Right ventricle myocardium superior (tissue), 1 donor: ENCODE data around the gene SH3BP1. TPM values are rescaled to one million over a fixed set of nuclear protein-coding genes. Genes with fewer than 3 reads are reported as not detected.
"Not testable (repeated sequence)": the region's sequence is repeated elsewhere in the genome, so short reads cannot be mapped to it uniquely, and the experiment has no call there.

Experiments used
- ATAC-seq: fragments of 200-7000 bp; cut with Tn5 transposase; one replicate; pipeline ENCODE4 v1.9.1; 2020; ENCODE audit warnings: mild to moderate bottlenecking; ENCODE audit not compliant: poor library complexity
- DNase-seq: peaks from one replicate; pipeline ENCODE4 v3.0.0-alpha.2; 2020
- intact Hi-C: fragments of 100-400 bp; cut with DNase I; formaldehyde crosslinking; loops from one replicate; pipeline ENCODE4 v1.11.2; 2022
- total RNA-seq: library from RNA; stranded (reverse); fragmentation: NEBNext Ultra II Directional; extraction: Animal tissue kit (Norgen Biotek cat#: 25700); gene quantifications from one replicate; pipeline ENCODE4 v1.2.1, GENCODE V29; 2021
- donor health status: DM: no; HTN: yes; CAD: no; lungs with severe emphysema.

SH3BP1 gene
- total RNA-seq, 1 donor from 2014 or later: 1.9 TPM

DNA sequence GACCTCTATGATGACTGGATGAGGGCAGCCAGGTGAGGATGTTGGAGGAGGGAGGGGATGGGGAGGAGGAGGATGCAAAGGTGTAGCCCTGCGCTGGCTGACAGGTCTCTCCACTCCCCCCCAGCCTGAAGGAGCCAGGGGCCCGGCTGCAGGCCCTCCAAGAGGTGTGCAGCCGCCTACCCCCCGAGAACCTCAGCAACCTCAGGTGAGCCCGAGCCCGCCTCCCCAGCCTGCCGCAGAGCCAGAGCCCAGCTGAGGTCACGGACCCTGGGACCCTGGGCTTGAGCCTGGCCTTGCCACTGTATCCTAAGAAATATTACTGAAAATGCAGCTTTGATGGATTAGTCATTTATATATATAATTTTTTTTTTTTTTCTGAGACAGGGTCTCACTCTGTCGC lies 7.8 kb downstream of the SH3BP1 start:
- intact Hi-C loops: no loop called here
- ATAC-seq: no peak

DNA sequence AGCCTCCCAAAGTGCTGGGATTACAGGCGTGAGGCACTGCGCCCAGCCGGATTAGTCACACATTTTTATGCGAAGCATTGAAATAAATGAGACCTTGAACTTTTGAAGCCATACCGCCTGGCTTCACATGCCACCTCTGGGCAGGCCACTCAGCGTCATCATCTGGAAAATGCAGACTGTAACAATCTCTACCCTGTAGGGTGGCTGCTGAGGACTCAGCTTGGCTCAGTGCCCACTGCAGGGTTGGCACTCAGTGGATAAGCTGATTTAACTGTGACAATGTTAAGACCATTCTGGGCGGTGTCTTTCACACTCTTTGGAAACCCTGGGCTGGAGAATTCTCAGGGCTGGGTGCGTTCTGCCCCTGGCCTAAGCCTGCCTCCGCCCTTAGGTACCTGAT lies 8.5 kb downstream of the SH3BP1 start:
- intact Hi-C loops: no loop called here

More for the DNA sequence above, 7.8 kb downstream of the SH3BP1 start:
- no peak for DNase-seq

DNA sequence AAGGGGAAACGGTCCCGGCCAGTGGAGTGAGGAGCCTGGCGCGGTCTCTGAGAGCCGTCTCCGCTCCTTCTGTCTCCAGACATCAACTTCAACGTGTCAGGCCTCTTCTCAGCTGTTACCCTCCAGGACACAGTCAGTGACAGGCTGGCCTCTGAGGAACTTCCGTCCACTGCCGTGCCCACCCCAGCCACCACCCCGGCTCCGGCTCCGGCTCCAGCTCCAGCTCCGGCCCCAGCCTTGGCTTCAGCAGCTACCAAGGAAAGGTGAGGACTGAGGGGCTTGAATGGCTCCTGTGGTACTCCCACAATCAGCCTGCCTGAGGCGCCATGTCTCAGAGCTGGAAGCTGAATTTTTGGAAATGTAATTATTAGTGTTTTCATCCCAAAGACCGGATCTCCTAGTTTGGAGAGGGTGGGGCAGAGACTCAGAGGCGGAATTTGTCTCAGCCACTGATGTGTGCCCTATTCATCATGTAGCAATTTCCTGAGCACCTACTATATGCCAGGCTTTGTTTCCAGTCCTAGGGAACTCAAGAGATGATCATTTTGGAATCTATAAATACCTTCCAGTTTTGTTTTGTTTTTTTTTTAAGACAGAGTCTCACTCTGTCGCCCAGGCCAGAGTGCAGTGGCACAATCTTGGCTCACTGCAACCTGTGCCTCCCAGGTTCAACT lies 11.1 kb downstream of the SH3BP1 start:
- ATAC-seq (no peak), DNase-seq (no peak)
- intact Hi-C loops: no loop called here

More for the DNA sequence above, 8.5 kb downstream of the SH3BP1 start:
- ATAC-seq (no peak), DNase-seq (no peak)

DNA sequence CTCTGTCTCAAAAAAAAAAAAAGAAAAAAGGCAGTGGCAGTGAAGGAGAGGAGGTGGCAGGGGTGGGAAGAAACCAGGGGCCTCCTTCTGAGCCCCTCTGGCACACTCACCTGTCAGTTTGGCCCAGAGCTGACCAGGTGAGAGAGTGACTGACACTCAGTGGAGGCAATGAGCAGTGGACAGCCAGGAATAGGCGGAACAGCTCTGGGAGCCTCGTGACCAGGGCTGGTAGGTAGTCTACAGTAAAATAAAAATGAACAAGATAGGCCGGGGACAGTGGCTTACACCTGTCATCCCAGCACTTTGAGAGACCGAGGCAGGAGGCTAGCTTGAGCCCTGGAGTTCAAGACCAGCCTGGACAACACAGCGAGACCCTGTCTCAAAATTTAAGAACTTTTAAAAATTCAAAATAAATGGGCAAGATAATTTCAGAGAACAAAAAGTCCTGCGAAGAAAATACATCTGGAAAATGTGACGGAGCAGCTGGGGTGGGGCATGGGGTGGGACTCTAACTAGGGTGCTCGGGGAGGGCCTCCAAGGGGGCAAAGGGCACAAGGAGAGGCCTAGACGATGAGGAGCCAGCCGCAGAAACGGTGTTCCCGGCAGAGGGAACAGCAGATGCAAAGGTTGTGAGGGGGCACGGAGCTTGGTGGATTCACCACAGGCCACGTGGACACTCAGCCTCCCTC lies 15.2 kb downstream of the SH3BP1 start:
- DNase-seq: no peak
- intact Hi-C loops: no loop called here
- ATAC-seq: no peak

DNA sequence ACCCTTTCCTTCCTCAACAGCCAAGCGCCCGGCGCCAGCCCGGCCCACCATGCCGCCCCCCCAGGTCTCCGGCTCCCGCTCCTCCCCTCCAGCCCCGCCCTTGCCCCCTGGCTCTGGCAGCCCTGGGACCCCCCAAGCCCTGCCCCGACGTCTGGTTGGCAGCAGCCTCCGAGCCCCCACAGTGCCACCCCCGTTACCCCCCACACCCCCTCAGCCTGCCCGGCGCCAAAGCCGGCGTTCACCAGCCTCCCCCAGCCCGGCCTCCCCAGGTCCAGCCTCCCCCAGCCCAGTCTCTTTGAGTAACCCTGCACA lies 15.7 kb downstream of the SH3BP1 start:
- intact Hi-C loops: no loop called here
- ATAC-seq: no peak

DNA sequence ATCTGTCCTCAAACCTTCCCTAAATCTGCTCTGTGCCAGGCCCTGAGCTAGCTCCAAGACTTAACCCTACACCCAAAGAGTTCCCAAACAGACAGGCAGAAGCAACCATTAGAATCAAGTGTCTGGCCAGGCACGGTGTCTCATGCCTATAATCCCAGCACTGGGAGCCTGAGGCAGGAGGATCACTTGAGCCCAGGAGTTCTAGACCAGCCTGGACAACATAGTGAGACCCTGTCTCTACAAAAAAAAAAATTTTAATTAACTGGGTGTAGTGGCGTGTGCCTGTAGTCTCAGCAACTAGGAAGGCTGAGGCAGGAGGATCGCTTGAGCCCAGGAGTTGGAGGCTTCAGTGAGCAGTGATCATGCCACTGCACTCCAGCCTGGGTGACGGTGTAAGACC lies 17.1 kb downstream of the SH3BP1 start:
- not testable (repeated sequence) for ATAC-seq, DNase-seq

More for the DNA sequence above, 15.7 kb downstream of the SH3BP1 start:
- no peak for DNase-seq

DNA sequence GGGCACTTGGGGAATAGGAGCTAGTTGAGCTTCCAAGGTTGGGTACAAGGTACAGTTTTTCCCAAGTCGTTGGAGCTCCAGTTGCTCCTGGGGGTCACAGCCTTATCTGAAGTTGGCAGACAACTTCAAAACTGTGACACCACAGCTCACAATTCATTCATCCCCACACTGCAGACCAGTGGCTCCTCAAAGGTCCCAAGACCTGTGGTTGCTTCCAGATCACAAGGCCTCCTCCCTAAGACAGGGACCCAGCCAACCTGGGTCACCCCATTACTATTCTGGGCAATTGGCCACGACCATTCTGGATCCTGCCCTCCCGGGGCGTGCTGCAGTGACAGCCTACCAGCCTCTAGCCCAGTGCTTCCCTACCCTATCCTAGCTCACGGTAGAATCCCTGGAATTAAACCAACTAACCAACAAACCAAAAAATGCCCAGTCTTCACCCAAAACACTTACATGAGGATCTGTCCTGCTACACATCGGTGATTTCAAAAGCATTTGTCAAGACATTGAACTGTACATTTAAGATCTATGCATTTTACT lies 18.2 kb downstream of the SH3BP1 start:
- DNase-seq (no peak), ATAC-seq (no peak)
- intact Hi-C loops: no loop called here

More for the DNA sequence above, 17.1 kb downstream of the SH3BP1 start:
- intact Hi-C loops: not testable (repeated sequence)

DNA sequence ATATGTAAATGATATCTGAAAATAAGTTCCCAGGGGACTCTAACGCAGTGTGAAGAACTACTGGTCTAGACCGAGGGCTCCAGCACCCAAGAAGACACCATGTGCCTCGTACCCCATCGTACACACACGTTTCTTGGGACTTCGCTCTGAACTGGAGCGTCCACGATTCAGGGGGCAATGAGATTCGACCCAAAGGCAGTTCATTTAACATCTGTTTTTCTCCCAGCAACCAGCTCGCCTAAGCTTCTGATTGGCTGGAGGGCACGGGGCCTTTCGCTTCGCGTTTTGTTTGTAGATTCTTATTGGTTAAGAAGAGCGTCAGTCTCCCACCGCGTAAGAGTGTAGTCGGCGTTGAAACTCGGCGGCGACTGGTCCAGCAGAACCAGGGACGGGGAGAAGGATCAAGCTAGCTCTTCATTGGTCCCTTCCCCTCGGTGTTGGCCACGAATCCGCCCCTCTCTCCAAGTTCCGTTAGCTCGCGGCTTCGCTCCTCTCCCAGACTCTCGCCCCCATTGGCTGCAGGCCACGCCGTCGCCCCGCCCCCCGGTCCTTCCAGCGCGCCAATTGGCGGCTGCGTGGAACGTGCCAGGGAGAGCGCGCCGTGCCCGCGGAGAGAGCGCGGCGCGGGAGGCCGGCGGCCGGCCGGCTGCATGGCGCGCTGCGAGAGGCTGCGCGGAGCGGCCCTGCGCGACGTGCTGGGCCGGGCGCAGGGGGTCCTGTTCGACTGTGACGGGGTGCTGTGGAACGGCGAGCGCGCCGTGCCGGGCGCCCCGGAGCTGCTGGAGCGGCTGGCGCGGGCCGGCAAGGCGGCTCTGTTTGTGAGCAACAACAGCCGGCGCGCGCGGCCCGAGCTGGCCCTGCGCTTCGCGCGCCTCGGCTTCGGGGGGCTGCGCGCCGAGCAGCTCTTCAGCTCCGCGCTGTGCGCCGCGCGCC lies 18.9 kb downstream of the SH3BP1 start, which contains the start of gene PDXP:
Gene PDXP (plus strand): TSS at position 591 of the 933 bp plus-strand sequence. CDS start 60 bp downstream, at position 651.
- DNase-seq: peak; percentile 99
- peak; percentile 95 for ATAC-seq
- intact Hi-C loops: no loop called here

DNA sequence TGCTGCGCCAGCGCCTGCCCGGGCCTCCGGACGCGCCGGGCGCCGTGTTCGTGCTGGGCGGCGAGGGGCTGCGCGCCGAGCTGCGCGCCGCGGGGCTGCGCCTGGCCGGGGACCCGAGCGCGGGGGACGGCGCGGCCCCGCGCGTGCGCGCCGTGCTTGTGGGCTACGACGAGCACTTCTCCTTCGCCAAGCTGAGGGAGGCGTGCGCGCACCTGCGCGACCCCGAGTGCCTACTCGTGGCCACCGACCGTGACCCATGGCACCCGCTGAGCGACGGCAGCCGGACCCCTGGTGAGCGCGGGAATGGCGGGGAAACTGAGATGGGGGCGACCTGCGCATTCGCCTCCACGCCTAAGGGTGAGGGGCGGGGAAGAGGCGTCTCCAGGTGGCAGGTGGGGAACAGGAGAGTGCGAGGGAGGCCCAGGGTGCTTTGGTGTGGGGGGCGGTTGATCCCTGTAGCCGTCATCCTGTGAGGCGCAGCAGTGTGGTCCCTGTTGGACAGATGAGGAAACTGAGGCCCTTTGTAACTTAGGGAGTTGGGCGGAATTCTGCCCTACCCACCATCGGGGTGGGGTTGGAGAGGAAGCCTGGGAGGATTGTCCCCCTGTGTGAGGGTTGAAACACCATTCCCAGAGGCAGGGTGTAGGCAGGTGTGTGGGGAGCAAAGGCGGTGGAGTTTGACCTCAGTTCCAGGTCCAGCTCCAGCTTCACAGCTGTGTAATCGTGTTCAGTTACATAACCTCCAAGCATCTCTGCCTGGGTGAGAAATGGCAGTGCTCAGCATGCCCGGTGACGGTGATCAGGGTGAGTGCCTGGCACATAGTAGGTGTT lies 19.8 kb downstream of the SH3BP1 start:
- intact Hi-C loops: no loop called here
- no peak for DNase-seq

DNA sequence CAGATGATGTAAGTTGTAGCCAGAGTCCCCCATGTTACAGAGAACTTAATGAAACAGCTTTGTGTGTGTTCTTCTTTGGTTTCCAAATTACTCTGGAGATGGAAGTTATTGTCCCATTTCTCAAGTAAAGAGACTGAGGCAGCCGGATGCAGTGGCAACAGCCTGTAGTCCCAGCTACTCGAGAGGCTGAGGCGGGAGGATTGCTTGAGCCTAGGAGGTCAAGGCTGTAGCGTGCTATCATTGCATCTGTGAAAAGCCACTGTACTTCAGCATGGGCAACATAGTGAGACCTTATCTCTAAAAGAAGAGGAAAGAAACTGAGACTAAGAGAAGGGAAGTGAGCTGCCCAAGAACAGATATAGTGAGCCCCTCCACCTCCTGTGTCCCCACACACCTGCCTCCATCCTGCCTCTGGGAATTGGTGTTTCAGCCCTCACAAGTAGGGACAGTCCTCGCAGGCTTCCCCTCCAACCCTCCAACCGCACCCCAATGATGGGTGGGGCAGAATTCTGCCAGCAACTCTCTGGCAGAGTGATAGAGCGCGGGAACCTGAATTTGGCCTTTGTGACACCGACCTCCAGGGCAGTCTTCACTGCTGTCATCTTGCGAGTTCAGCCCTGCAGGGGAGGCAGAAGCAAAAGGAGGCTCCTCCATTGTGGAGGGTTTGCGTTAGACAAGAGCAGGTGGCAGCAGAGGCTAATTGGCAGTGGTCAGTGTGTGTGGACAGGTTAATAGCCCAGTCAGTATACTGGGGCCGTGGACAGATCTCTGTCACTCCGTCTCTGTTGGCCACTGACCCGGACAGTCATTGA lies 20.6 kb downstream of the SH3BP1 start:
- ATAC-seq (no peak), DNase-seq (no peak)
- intact Hi-C loops: no loop called here

More for the DNA sequence above, 19.8 kb downstream of the SH3BP1 start:
- no peak for ATAC-seq

DNA sequence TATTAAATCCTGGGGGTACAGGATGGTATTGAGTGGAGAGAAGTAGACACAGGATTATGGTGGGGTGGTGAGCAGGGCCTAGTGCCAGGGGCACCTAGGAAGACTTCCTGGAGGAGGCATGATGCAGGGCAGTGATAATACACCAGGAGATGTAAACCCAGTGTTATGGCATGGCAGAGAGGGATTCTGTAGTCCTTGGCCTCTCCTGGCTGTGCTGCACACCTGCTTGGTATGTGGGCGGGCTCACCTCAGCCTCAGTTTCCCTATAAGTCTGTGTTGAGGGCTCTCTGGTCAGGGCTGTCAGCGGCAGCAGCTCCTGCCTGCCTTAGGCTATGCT lies 21.2 kb downstream of the SH3BP1 start:
- DNase-seq (no peak), ATAC-seq (no peak)
- intact Hi-C loops: no loop called here

DNA sequence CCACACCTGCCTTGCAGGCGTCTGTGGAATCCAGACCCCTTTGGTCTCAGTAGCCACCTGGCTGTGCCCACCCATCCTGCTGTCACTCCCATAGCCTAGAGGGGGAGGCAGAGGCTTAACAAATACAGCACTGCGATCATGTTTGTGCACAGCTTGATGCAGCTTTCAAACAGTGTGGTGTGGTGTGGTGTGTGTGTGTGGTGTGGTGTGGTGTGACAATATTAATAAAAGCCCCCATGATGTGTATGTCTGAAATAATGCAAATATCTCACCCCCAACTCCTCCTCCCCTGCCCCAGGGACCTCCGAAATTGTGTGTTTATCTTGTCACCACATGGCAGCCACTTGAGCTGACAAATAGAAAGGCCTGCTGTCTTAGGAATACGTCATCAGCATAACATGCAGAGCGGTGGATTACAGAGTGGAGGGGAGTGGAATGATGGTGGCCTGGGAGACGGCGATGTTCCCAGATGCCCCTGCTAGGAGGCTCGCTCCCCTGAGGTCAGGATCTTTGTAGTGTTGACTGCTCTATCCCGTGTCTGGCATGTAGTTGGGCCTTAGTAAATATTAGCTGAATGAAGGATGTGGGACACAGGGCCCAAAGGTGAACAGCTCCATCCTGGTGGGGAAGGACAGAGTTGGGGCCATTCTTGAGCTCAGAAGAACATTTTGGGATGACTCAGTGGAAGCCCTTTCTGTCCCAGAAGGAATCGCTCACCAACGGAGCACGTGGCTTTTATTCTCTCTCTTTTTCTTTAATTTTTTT lies 21.9 kb downstream of the SH3BP1 start:
- intact Hi-C loops: no loop called here
- no peak for DNase-seq
- ATAC-seq: peak; percentile 36

DNA sequence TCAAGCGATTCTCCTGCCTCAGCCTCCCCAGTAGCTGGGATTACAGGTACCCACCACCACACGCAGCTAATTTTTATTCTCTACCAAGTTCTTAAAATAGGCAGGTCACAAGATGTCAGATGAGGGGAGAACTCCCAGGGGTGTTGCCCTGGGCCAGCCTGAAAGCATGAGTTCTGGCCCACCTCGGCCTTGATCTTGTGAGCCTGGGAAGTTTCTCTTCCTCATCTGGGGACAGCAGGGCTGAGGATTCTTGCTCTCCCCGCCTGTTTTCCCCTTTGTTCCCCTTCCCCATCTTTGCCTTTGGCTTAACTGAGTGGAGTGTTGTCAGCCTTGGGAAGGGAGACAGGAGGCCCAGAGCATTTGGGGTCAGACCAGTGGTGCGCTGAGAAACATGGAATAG lies 22.6 kb downstream of the SH3BP1 start:
- intact Hi-C loops: no loop called here
- no peak for DNase-seq

DNA sequence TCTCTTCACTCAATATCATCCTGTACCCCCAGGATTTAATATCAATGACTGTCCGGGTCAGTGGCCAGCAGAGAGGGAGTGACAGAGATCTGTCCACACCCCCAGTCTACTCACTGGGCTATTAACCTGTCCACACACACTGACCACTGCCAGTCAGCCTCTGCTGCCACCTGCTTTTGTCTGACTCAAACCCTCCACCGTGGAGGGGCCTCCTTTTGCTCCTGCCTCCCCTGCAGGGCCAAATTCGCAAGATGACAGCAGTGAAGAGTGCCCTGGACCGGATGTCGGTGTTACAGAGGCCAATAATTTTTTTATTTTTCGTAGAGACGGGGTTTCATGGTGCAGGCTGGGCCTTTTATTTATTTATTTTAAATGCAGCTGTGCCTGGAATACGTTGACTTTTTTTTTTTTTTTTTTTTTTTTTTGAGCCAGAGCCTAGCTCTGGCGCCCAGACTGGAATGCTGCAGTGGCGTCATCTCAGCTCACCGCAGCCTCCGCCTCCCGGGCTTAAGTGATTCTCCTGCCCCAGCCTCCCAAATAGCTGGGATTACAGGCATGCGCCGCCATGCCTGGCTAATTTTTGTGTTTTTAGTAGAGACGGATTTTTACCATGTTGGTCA lies 24.2 kb downstream of the SH3BP1 start:
- no peak for DNase-seq
- ATAC-seq: no peak
- intact Hi-C loops: no loop called here

More for the DNA sequence above, 22.6 kb downstream of the SH3BP1 start:
- ATAC-seq: no peak

DNA sequence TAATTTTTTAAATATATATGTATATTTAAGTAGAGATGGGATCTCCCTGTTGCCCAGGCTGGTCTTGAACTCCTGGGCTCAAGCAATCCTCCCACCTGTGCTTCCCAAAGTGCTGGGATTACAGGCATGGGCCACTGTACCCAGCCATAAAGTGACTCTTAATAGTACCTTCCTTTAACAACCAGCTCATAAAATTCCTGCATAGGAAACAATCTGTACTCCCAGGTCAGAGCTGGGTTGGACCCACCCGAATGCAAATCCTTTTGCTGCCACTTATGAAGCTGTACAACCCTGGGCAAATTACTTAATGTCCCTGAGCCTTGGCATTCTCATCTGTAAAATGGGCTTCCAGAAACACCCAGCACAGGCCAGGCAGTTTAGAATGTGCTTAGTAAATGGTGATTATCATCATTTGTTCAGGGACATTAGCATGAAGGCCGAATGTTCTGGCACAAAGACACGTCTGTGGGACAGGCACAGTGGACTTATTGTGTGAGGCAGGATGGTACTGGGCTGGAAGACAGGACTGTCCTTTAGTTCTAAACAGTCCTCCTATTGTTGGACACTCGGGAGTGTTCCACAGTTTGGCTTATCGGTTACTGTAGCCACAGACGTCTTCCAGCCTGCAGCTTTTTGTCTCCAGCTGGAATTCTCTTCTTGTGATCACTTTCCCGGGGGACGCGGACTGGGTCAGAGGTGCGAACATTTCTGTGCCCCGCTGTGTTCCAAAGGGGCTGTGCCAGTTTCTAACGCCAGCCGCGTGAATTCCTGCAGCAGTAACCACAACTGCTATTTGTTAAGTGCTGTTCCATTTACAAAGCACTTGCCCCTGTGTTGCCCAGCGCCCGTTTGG lies 25.0 kb downstream of the SH3BP1 start:
- ATAC-seq (no peak), DNase-seq (no peak)

DNA sequence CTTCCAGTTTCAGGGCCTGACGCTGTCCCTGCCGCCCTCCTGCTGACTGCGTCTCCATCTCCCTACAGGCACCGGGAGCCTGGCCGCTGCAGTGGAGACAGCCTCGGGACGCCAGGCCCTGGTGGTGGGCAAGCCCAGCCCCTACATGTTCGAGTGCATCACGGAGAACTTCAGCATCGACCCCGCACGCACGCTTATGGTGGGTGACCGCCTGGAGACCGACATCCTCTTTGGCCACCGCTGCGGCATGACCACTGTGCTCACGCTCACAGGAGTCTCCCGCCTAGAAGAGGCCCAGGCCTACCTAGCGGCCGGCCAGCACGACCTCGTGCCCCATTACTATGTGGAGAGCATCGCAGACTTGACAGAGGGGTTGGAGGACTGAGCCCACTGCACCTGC lies 26.0 kb downstream of the SH3BP1 start:
- ATAC-seq: no peak
- intact Hi-C loops: no loop called here

More for the DNA sequence above, 25.0 kb downstream of the SH3BP1 start:
- intact Hi-C loops: no loop called here

More for the DNA sequence above, 26.0 kb downstream of the SH3BP1 start:
- no peak for DNase-seq
